Measurements from ENCODE around the gene COL4A2.
A peak's percentile ranks its signal among the peaks of the same experiment; 100 is the strongest.

The COL4A2 gene

GRCh38 chr13:110290153-110290552 lies 16.9 kb upstream of the COL4A2 start:
- peak; percentile 19 for DNase-seq (ENCODE audit: low spot score)
- no peak for TF ChIP-seq CTCF (IDR thresholded peaks at IDR 0.05)
- H3K27ac ChIP-seq, result peak overlapping the region in 1 of 2 donors; percentile 68
- H3K4me3 ChIP-seq, result no peak overlapping the region

- TF ChIP-seq CTCF (IDR thresholded peaks at IDR 0.05), result no peak
- Histone ChIP-seq H3K27ac (peak overlapping the region in 1 of 2 donors; percentile 68), H3K4me3 (no peak overlapping the region)
- DNase-seq (ENCODE audit: low spot score), result peak; percentile 72
These were observed 16.3 kb upstream of the COL4A2 start for GRCh38 chr13:110290826-110291225.

DNA sequence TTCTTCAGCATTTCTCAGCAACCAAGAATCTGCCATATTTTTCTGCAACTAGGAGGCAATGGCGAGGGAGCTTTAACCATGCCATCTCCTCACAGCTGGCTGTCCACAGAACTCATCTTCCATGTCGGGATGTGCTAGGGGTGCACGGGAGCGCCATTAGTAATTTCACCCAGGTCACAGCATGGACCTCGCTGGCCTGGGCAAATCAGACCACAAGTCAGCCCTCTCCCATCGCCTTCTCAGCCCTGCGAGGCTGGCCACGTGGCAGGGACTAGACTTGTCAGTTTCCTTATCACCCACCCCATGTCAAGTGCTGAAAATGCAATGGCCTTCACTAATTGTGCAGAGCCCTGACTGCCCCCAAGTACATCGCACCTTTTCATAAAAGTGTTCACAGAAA lies 15.8 kb upstream of the COL4A2 start:
- no peak overlapping the region for H3K4me3 ChIP-seq
- peak overlapping the region in 1 of 2 donors; percentile 68 for H3K27ac ChIP-seq
- TF ChIP-seq CTCF (IDR thresholded peaks at IDR 0.05), result no peak
- DNase-seq (ENCODE audit: low spot score), result peak; percentile 59

GRCh38 chr13:110293037-110293436 lies 14.0 kb upstream of the COL4A2 start:
- Histone ChIP-seq H3K27ac (peak overlapping the region; percentile 10 to 81), H3K4me3 (no peak overlapping the region)
- no peak for TF ChIP-seq CTCF (IDR thresholded peaks at IDR 0.05)
- DNase-seq (ENCODE audit: low spot score), result peak; percentile 43

- peak overlapping the region; percentile 16 for H3K4me3 ChIP-seq
- peak overlapping the region in 1 of 2 donors; percentile 81 for H3K27ac ChIP-seq
- DNase-seq (ENCODE audit: low spot score), result peak; percentile 45
- no peak for TF ChIP-seq CTCF (IDR thresholded peaks at IDR 0.05)
These were observed 13.4 kb upstream of the COL4A2 start for GRCh38 chr13:110293649-110294048.

DNA sequence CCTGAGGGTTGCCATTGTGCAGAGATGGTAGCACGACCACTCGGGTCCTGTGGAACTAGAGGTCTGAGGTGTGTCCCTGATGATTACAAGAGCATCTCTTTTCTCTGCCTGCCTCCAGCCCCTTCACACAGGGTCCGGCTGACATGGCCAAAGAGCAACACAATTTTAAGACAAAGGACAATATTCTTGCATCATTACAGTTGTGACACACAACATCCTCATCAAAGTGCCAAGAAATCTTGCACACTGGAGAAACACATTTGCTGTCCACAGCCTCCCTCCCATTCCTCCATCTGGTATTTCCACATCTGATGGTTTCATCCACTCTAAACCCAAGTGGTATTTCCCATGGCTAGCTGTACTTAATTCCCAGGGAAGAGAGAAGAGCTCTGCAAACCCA lies 12.9 kb upstream of the COL4A2 start:
- Histone ChIP-seq H3K27ac (peak overlapping the region in 1 of 2 donors; percentile 81), H3K4me3 (peak overlapping the region; percentile 16)
- DNase-seq (ENCODE audit: low spot score), result peak; percentile 68
- no peak for TF ChIP-seq CTCF (IDR thresholded peaks at IDR 0.05)

DNA sequence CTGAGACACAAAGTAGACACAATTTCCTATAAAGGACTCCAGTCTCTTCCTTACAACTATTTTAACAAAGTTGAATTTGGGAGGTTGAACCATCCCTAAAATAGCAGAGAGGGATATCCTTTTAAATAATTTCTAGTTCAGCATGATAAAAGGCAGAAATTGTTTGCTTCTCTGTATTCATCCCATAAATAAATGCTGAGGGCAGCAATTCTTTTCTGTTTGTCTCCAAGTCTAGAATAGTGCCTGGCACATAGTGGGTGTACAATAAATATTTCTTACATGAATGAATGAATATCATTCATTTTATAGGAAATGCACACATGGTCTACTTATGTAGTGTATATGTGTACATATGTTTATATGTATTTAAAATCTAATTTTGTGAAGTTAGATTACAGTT lies 12.5 kb upstream of the COL4A2 start:
- no peak overlapping the region for H3K4me3 ChIP-seq
- H3K27ac ChIP-seq, result peak overlapping the region in 1 of 2 donors; percentile 81
- no peak for TF ChIP-seq CTCF (IDR thresholded peaks at IDR 0.05)
- no peak for DNase-seq (ENCODE audit: low spot score)

Measured in coronary artery (tissue), 2 donors.